Esophagus muscularis mucosa (tissue), 4 donors: ENCODE data around the gene NDRG4. TPM values are rescaled to one million over a fixed set of nuclear protein-coding genes. Genes with fewer than 3 reads are reported as not detected.

ENCODE experiments used
- DNase-seq: peaks from one replicate; pipeline ENCODE4 v3.0.0-alpha.2; 2017; ENCODE audit errors: extremely low spot score
- H3K27ac ChIP-seq, 4 donors: fragments of 200-600 bp; sonication (generic); replicated peaks in 1 of 4; 1 replicate in 3 of 4; 2 replicates in 1 of 4; pipeline ENCODE4 v1.5.1; 2016 to 2019; ENCODE audit warnings: mild to moderate bottlenecking in 1 of 4
- H3K27me3 ChIP-seq, 4 donors: fragments of 200-600 bp; sonication (generic); one replicate each; pipeline versions ENCODE4 v1.5.1 to v1.6.0; 2016 to 2019
- H3K36me3 ChIP-seq, 4 donors: fragments of 200-600 bp; sonication (generic); one replicate each; pipeline ENCODE4 v1.5.1; 2016 to 2019
- H3K4me1 ChIP-seq, 4 donors: fragments of 200-600 bp; sonication (generic); one replicate each; pipeline ENCODE4 v1.5.1; 2016 to 2019
- H3K4me3 ChIP-seq, 4 donors: fragments of 200-600 bp; sonication (generic); 1 replicate in 2 of 4; 2 replicates in 2 of 4; pipeline ENCODE4 v1.5.1; 2016 to 2019; ENCODE audit warnings: mild to moderate bottlenecking in 4 of 4, moderate library complexity in 1 of 4
- H3K9me3 ChIP-seq, 4 donors: fragments of 200-600 bp; sonication (generic); 1 replicate in 3 of 4; 2 replicates in 1 of 4; pipeline ENCODE4 v1.5.1; 2016 to 2019
- EP300 ChIP-seq: sonication (generic); formaldehyde crosslinking; IDR thresholded peaks from one replicate; pipeline ENCODE4 v1.6.1; 2017; ENCODE audit warnings: antibody characterized with exemption
- POLR2A ChIP-seq: fragments of 450-650 bp; IDR thresholded peaks from one replicate; pipeline ENCODE4 v1.6.1; 2017; ENCODE audit warnings: antibody characterized with exemption, moderate library complexity, mild to moderate bottlenecking, low read depth
- POLR2AphosphoS5 ChIP-seq, 2 donors: sonication (generic); formaldehyde crosslinking; IDR thresholded peaks; one replicate each; pipeline ENCODE4 v1.6.1; 2017; ENCODE audit warnings: antibody characterized with exemption in 2 of 2
- WGBS: methylation state at CpG from one replicate; pipeline ENCODE4 v1.1.5; 2018; 5-methylcytosine and 5-hydroxymethylcytosine counted together
- intact Hi-C: fragments of 100-400 bp; cut with DNase I; formaldehyde crosslinking; loops from one replicate; pipeline ENCODE4 v1.15.1; 2023
- total RNA-seq, 4 donors: library from RNA; depleted of rRNA; stranded (reverse); fragments of >200 nt; gene quantifications; one replicate each; pipeline versions ENCODE4 v1.1.0 to v1.2.1, GENCODE V29; 2016
- TF ChIP-seq, protein P1 (sequence below), 3 experiments: fragments of 200-600 bp in 2 of 3; fragments of 450-650 bp in 1 of 3; sonication (generic) in 2 of 3; IDR thresholded peaks; one replicate each; pipeline ENCODE4 v1.5.1; 2017 to 2019; ENCODE audit warnings: antibody characterized with exemption in 3 of 3, mild to moderate bottlenecking in 2 of 3, moderate library complexity in 1 of 3

Gene NDRG4
- total RNA-seq, 4 donors from 2014 or later, result 11.1 to 14.8 (median 12.3) TPM

DNA sequence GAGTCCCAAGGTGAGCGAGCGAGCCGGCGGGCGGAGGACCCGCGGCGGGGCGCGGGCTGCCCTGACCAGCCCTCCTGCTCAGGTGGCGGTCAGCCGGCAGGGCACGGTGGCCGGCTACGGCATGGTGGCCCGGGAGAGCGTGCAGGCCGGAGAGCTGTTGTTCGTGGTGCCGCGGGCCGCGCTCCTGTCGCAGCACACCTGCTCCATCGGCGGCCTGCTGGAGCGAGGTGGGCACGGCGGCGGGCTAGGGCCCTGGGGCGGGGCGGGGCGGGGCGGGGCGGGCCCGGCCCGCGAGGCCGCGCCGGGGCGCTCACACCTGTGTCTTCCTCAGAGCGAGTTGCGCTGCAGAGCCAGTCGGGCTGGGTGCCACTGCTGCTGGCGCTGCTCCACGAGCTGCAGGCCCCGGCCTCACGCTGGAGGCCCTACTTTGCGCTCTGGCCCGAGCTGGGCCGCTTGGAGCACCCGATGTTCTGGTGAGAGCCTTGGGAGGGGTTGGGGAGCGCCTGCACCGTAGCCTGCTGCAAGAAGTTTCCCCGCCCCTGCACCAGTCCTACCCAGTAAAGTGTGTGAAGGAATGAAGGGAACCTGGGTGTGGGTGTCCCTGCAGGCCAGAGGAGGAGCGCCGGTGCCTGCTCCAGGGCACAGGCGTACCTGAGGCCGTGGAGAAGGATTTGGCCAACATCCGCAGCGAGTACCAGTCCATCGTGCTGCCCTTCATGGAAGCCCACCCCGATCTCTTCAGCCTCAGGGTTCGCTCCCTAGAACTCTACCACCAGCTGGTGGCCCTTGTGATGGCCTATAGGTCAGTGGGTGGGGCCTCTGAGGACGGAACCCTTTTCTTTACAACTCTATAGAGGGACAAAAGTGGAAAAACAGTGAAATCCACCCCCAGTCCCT, 16.2 kb downstream of the NDRG4 start:
- peaks cover 28 to 51% (median 44%) of the 10 kb centered on the region in 4 donors for H3K36me3 ChIP-seq
- no peaks in the 10 kb centered on the region for H3K27me3 ChIP-seq
- no peak for TF ChIP-seq POLR2AphosphoS5 (IDR thresholded peaks at IDR 0.05)
- no peak for TF ChIP-seq POLR2A
- TF ChIP-seq EP300, result no peak
- TF ChIP-seq, protein P1, sequence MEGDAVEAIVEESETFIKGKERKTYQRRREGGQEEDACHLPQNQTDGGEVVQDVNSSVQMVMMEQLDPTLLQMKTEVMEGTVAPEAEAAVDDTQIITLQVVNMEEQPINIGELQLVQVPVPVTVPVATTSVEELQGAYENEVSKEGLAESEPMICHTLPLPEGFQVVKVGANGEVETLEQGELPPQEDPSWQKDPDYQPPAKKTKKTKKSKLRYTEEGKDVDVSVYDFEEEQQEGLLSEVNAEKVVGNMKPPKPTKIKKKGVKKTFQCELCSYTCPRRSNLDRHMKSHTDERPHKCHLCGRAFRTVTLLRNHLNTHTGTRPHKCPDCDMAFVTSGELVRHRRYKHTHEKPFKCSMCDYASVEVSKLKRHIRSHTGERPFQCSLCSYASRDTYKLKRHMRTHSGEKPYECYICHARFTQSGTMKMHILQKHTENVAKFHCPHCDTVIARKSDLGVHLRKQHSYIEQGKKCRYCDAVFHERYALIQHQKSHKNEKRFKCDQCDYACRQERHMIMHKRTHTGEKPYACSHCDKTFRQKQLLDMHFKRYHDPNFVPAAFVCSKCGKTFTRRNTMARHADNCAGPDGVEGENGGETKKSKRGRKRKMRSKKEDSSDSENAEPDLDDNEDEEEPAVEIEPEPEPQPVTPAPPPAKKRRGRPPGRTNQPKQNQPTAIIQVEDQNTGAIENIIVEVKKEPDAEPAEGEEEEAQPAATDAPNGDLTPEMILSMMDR (IDR thresholded peaks at IDR 0.05), result no peak
- no peaks in the 10 kb centered on the region for H3K9me3 ChIP-seq
- 65% methylated on average over 6 of the region's 66 CpGs for WGBS
- intact Hi-C loops, result loop anchor here (5.0 kb wide), 1 partner anchor 111 kb away; the partner anchor contains the start of gene CNOT1
- peak overlapping the region; percentile 83 to 93 (median 86) for H3K27ac ChIP-seq
- H3K4me1 ChIP-seq, result peaks cover 15 to 31% (median 20%) of the 10 kb centered on the region in 4 donors
- H3K4me3 ChIP-seq, result peak overlapping the region; percentile 90 to 97 (median 92)
- DNase-seq, result no peak

DNA sequence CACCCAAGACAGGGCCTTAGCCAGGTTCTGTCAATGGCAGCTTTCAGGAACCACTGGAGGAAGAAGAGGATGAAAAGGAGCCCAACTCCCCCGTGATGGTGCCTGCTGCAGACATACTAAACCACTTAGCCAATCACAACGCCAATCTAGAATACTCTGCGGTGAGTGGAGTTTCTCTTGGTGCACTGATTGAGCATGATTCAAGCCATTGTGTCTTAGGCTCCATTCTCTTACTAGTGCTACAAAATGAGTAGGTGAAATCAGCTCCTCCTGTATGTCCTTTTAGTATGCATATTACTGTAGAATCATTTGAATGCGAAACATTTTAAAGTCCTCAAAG, 16.8 kb downstream of the NDRG4 start:
- peaks cover 15 to 28% (median 20%) of the 10 kb centered on the region in 4 donors for H3K4me1 ChIP-seq
- no peak for DNase-seq
- WGBS, result 78% methylated on average over 4 of the region's 4 CpGs
- peak overlapping the region in 1 of 4 donors; percentile 94 for H3K4me3 ChIP-seq
- TF ChIP-seq EP300, result no peak
- no peak for TF ChIP-seq POLR2A
- TF ChIP-seq, protein P1 (IDR thresholded peaks at IDR 0.05), result no peak
- TF ChIP-seq POLR2AphosphoS5 (IDR thresholded peaks at IDR 0.05), result no peak
- H3K36me3 ChIP-seq, result peaks cover 34 to 52% (median 50%) of the 10 kb centered on the region in 4 donors
- H3K9me3 ChIP-seq, result no peaks in the 10 kb centered on the region
- intact Hi-C loops, result loop anchor here (5.0 kb wide), 1 partner anchor 111 kb away; the partner anchor contains the start of gene CNOT1
- peak overlapping the region in 1 of 4 donors; percentile 85 for H3K27ac ChIP-seq
- H3K27me3 ChIP-seq, result no peaks in the 10 kb centered on the region

DNA sequence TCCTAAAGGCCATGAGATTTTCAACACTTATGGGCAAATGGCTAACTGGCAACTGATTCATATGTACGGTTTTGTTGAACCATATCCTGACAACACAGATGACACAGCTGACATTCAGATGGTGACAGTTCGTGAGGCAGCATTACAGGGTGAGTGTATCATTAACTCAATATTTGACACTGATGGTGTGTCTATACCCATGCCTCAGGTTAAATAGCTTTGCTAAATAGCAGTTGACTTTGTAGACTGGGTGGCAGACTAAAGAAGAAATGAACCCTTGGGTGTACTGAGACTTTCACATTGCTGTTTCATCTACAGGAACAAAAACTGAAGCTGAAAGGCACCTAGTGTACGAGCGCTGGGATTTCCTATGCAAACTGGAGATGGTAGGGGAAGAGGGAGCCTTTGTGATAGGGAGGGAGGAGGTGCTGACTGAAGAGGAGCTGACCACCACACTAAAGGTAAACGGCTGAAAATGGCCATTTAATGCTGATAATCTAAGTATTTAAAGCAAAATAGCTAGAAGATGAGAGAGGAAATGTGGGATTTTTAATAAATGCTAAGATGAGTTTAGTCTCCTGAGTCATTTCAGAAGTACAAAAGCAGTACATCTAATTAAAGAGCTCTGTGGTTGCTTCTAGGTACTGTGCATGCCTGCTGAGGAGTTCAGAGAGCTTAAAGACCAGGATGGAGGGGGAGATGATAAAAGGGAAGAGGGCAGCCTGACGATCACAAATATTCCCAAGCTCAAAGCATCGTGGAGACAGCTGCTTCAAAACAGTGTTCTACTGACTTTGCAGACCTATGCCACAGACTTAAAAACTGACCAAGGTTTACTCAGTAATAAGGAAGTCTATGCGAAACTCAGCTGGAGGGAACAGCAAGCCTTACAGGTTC, 18.4 kb downstream of the NDRG4 start:
- H3K27me3 ChIP-seq, result no peaks in the 10 kb centered on the region
- no peak overlapping the region for H3K4me3 ChIP-seq
- no peak overlapping the region for H3K27ac ChIP-seq
- H3K9me3 ChIP-seq, result no peaks in the 10 kb centered on the region
- peaks cover 50 to 68% (median 66%) of the 10 kb centered on the region in 4 donors for H3K36me3 ChIP-seq
- TF ChIP-seq POLR2AphosphoS5 (IDR thresholded peaks at IDR 0.05), result no peak
- no peak for TF ChIP-seq POLR2A
- TF ChIP-seq, protein P1 (IDR thresholded peaks at IDR 0.05), result no peak
- TF ChIP-seq EP300, result no peak
- WGBS, result 77% methylated on average over 8 of the region's 8 CpGs
- intact Hi-C loops, result loop anchor here (5.0 kb wide), 1 partner anchor 109 kb away; the partner anchor contains the start of gene CNOT1
- DNase-seq, result no peak
- peaks cover 15 to 25% (median 20%) of the 10 kb centered on the region in 4 donors for H3K4me1 ChIP-seq

DNA sequence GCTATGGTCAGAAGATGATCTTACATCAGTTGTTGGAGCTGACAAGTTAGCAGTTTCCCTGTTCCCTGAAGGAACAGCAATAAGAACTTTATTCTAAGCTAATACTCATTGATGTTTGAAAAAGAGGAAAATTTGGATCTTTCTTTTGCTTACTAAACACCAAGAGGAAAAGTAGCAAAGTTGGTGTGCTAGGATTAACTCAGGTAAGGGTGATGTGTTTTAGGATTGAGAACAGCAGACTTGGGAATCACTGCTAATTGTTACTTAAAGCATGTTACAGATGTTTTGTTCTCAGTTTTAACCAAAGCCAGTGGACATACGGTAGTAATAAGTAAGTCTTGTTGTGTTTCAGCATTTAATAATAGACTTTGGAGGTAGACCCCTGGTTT, 19.0 kb downstream of the NDRG4 start:
- Histone ChIP-seq H3K36me3 (peaks cover 57 to 75% (median 72%) of the 10 kb centered on the region in 4 donors), H3K9me3 (no peaks in the 10 kb centered on the region), H3K27ac (no peak overlapping the region), H3K4me1 (peaks cover 15 to 25% (median 18%) of the 10 kb centered on the region in 4 donors), H3K4me3 (no peak overlapping the region), H3K27me3 (no peaks in the 10 kb centered on the region)
- WGBS, result 93% methylated on average over 1 of the region's 1 CpG
- DNase-seq, result no peak
- TF ChIP-seq EP300, result no peak
- TF ChIP-seq POLR2A, result no peak
- no peak for TF ChIP-seq POLR2AphosphoS5 (IDR thresholded peaks at IDR 0.05)
- TF ChIP-seq, protein P1 (IDR thresholded peaks at IDR 0.05), result no peak
- intact Hi-C loops, result loop anchor here (5.0 kb wide), 1 partner anchor 108 kb away; the partner anchor contains the start of gene CNOT1
